Measurements from ENCODE around the gene OR52E8.

Gene OR52E8

DNA sequence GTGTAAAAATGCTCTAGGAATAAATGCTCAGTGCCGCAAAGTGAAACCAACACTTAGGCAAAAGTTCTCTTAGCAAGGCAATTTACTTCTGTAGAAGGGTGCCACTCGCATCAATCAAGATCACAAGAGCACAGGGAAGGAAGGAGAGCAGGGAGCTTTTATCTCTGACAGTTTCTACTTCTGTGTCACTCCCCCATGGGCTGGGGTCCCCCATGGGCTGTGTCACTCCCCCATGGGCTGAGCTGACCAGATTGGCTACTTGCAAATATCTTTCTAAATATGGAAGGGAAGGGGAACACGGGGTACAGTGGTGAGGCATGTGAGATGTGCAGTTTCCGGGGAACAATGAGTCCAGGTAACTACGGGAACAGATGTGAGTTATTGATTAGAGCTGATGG, 48.4 kb downstream of the OR52E8 start:
- no peak for DNase-seq (ENCODE audit: low read depth, low spot score)
- no peak overlapping the region for H3K27ac ChIP-seq

DNA sequence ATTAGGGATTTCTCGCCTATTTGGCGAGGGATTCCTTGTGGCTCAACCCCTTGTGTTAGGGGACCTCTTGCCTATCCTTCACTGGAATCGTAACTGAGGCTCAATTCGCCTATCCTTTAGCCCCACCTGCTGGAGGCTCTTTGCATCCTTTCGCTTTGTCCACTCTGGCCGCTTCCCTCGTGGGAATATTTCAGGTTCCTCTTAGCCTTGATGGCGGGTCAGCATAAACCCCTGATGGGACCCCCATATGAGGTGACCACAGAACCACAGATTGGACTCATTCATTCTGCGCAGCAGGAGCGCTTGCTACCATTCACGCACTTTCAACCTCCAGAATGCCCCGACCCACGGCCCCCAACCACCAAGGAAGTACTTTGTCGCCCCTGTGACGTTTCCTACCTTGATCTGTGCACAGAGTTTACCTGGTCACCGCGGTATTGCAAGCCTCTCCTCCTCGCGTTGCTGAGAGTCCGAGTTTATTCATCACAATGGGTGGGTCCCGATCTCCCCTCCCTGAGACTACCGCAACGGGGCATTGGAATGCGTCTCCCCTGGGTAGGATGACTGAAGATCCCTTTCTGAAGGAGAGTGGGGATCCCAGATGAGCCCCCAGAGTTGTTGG, 48.9 kb downstream of the OR52E8 start, which contains the start of gene OR52N2:
Gene OR52N2, plus strand, starts transcription at position 425 of the 622 bp plus-strand sequence. CDS start 11,412 bp downstream, outside the sequence.
- no peak within 1 kb of the TSS for H3K27ac ChIP-seq
- no peak for DNase-seq (ENCODE audit: low read depth, low spot score)

DNA sequence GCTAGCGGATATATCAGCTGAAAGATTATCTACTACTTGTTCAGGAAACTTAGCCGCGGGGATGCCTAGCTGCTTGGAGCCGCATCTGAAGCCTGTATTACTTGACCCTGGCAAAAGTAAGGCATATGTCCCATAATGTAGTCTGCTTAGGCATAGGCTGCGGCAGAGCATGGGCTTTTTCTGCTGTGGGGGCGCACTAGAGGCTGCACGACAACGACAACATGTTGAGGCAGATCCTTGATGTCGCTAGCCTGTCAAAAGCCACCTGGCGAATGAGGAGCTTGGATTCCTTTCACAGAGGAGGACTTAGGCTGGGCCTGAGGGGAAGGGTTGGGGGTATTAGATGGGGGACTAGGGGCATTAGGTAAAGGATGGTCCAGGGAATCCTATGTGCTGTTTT, 49.9 kb downstream of the OR52E8 start:
- H3K27ac ChIP-seq = no peak overlapping the region
- DNase-seq (ENCODE audit: low read depth, low spot score) = no peak
